GM10266 (cell line): ENCODE measurements around the gene GRK3.

ENCODE experiments used
- DNase-seq: peaks from one replicate; pipeline ENCODE4 v3.0.0; 2012; ENCODE audit errors: extremely low spot score
- CTCF ChIP-seq: IDR thresholded peaks from 2 replicates; pipeline ENCODE4 v1.5.1; 2012; ENCODE audit warnings: mild to moderate bottlenecking, low read depth; ENCODE audit not compliant: control insufficient read depth, insufficient read depth; ENCODE audit errors: missing control alignments

GRK3 gene

GRCh38 chr22:25726241-25726640, 161.8 kb downstream of the GRK3 start:
- DNase-seq = no peak
- no peak for TF ChIP-seq CTCF

GRCh38 chr22:25728071-25728470, 163.6 kb downstream of the GRK3 start:
- DNase-seq = no peak
- no peak for TF ChIP-seq CTCF

GRCh38 chr22:25729016-25729995, 164.8 kb downstream of the GRK3 start:
- no peak for TF ChIP-seq CTCF
- DNase-seq = no peak

GRCh38 chr22:25735650-25736049, 171.2 kb downstream of the GRK3 start:
- no peak for DNase-seq
- no peak for TF ChIP-seq CTCF

- no peak for DNase-seq
- no peak for TF ChIP-seq CTCF
Measured at GRCh38 chr22:25736378-25737011, 172.0 kb downstream of the GRK3 start.

GRCh38 chr22:25739659-25740344, 175.3 kb downstream of the GRK3 start:
- DNase-seq = no peak
- no peak for TF ChIP-seq CTCF
